BE2C (cell line): Measurements from ENCODE around the gene CDC45.

Source experiments
- DNase-seq: peaks from one replicate; pipeline ENCODE4 v3.0.0-alpha.2; 2020
- H3K27me3 ChIP-seq: fragments of 250-450 bp; sonication (Bioruptor Pico); 2 replicates; pipeline ENCODE4 v1.5.1; 2020; ENCODE audit warnings: mild to moderate bottlenecking
- H3K36me3 ChIP-seq: fragments of 250-450 bp; sonication (Bioruptor Pico); 2 replicates; pipeline ENCODE4 v1.5.1; 2020; ENCODE audit warnings: mild to moderate bottlenecking
- H3K4me1 ChIP-seq: fragments of 250-450 bp; sonication (Bioruptor Pico); 2 replicates; pipeline ENCODE4 v1.5.1; 2020
- H3K4me3 ChIP-seq: 2 replicates; pipeline ENCODE4 v1.5.1; 2011; ENCODE audit warnings: low read depth, low read length
- H3K9me3 ChIP-seq: fragments of 250-450 bp; sonication (Bioruptor Pico); 2 replicates; pipeline ENCODE4 v1.5.1; 2020
- TF ChIP-seq, protein P1 (sequence below): IDR thresholded peaks from 2 replicates; pipeline ENCODE4 v1.5.1; 2012; ENCODE audit warnings: mild to moderate bottlenecking, low read depth, low read length

CDC45 gene

GRCh38 chr22:19514831-19515565 lies 35.3 kb downstream of the CDC45 start:
- Histone ChIP-seq H3K4me3 (no peak overlapping the region), H3K4me1 (no peaks in the 10 kb centered on the region), H3K9me3 (no peaks in the 10 kb centered on the region), H3K27me3 (no peaks in the 10 kb centered on the region), H3K36me3 (peaks cover 58% of the 10 kb centered on the region)
- no peak for DNase-seq
- TF ChIP-seq, protein P1, sequence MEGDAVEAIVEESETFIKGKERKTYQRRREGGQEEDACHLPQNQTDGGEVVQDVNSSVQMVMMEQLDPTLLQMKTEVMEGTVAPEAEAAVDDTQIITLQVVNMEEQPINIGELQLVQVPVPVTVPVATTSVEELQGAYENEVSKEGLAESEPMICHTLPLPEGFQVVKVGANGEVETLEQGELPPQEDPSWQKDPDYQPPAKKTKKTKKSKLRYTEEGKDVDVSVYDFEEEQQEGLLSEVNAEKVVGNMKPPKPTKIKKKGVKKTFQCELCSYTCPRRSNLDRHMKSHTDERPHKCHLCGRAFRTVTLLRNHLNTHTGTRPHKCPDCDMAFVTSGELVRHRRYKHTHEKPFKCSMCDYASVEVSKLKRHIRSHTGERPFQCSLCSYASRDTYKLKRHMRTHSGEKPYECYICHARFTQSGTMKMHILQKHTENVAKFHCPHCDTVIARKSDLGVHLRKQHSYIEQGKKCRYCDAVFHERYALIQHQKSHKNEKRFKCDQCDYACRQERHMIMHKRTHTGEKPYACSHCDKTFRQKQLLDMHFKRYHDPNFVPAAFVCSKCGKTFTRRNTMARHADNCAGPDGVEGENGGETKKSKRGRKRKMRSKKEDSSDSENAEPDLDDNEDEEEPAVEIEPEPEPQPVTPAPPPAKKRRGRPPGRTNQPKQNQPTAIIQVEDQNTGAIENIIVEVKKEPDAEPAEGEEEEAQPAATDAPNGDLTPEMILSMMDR: no peak

- Histone ChIP-seq H3K27me3 (no peaks in the 10 kb centered on the region), H3K9me3 (no peaks in the 10 kb centered on the region), H3K36me3 (peaks cover 56% of the 10 kb centered on the region)
Observed at GRCh38 chr22:19515654-19516377, 36.1 kb downstream of the CDC45 start.

GRCh38 chr22:19516378-19517170 lies 36.9 kb downstream of the CDC45 start:
- peaks cover 54% of the 10 kb centered on the region for H3K36me3 ChIP-seq

More at GRCh38 chr22:19515654-19516377, 36.1 kb downstream of the CDC45 start:
- Histone ChIP-seq H3K4me3 (no peak overlapping the region), H3K4me1 (no peaks in the 10 kb centered on the region)
- DNase-seq: no peak
- TF ChIP-seq, protein P1: no peak

GRCh38 chr22:19517171-19517500 lies 37.4 kb downstream of the CDC45 start:
- H3K4me3 ChIP-seq: no peak overlapping the region
- DNase-seq: no peak
- no peaks in the 10 kb centered on the region for H3K9me3 ChIP-seq
- TF ChIP-seq, protein P1: no peak
- H3K27me3 ChIP-seq: no peaks in the 10 kb centered on the region
- H3K4me1 ChIP-seq: no peaks in the 10 kb centered on the region; the same call in 1 of the 2 replicates
- H3K36me3 ChIP-seq: peaks cover 51% of the 10 kb centered on the region

More at GRCh38 chr22:19516378-19517170, 36.9 kb downstream of the CDC45 start:
- TF ChIP-seq, protein P1: no peak
- no peaks in the 10 kb centered on the region for H3K9me3 ChIP-seq
- H3K27me3 ChIP-seq: no peaks in the 10 kb centered on the region
- H3K4me1 ChIP-seq: no peaks in the 10 kb centered on the region
- DNase-seq: no peak
- H3K4me3 ChIP-seq: no peak overlapping the region

DNA sequence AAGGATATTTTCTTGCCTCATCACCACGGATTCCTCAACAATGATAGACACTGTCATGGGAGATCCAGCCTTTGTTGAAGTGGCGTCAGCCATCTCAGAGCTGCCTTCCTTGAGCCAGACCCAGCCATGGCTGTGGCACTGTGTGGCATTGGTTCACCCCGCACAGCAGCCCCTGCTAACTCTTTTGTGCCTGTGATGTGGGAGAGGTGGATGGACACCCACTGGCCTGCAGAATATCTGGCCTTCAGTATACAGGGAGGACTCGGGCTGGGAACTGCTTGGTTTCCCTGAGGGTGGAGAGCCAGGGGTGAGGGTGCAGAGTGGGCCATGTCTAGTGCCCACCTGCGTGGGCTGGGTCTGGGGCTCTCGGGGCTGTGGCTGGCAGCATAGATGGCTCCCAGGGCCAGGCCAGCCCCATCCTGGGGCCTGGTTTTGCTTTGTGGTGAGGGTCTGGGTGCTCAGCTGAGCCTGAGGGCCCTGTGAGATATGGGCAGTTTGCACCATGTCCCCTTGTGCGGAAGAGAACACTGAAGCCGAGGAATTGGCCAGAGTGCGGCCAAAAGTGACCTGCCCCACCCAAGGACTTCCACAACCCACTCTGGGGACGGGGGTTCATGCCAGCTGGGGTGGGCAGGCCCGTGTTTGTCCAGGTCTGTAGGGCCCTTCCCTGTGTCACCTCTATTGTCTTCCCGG lies 38.3 kb downstream of the CDC45 start:
- H3K36me3 ChIP-seq: peaks cover 45% of the 10 kb centered on the region
- TF ChIP-seq, protein P1: no peak
- H3K9me3 ChIP-seq: no peaks in the 10 kb centered on the region
- DNase-seq: no peak
- no peaks in the 10 kb centered on the region; the same call in 1 of the 2 replicates for H3K4me1 ChIP-seq
- H3K4me3 ChIP-seq: no peak overlapping the region
- no peaks in the 10 kb centered on the region for H3K27me3 ChIP-seq
